Measurements from ENCODE around the gene AKR1B15. TPM values are rescaled to one million over a fixed set of nuclear protein-coding genes. Genes with fewer than 3 reads are reported as not detected.

Gene AKR1B15
- polyA plus RNA-seq, 1 of the 3 experiments (the other 2 are of a cell fraction), result not detected

DNA sequence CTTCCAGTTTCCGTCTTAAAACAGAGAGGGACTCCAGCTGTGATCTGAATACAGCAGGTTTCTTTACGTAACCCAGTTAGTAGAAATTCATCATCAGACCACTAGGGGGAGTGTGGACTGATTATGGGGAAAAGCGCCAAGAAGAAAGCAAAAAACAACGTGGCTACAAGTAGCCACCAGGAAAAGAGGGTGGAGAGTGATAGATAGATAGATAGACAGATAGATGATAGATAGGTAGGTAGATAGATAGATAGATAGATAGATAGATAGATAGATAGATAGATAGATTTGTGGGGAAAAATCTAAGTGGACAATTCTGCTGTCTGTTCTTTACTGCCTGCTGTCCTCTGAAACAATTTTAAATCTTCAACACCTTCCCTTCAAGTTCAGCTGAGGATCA, 34.2 kb upstream of the AKR1B15 start:
- TF ChIP-seq ELF1 (IDR thresholded peaks at IDR 0.05), result no peak
- no peak for TF ChIP-seq FOXM1 (IDR thresholded peaks at IDR 0.05; ENCODE audit: low read depth)
- TF ChIP-seq NFIC (IDR thresholded peaks at IDR 0.05; ENCODE audit: borderline replicate concordance), result 0 out of 2 replicates have a peak, but pooled peaks have one; percentile 35
- 0 out of 2 replicates have a peak, but pooled peaks have one; percentile 52 for TF ChIP-seq MXI1 (IDR thresholded peaks at IDR 0.05; ENCODE audit: low read depth, low read length)
- no peak for TF ChIP-seq RCOR1 (IDR thresholded peaks at IDR 0.05; ENCODE audit: low read length)
- TF ChIP-seq SMC3 (IDR thresholded peaks at IDR 0.05; ENCODE audit: low read depth, low read length), result peak; percentile 82
- TF ChIP-seq FOXJ3 (CRISPR knock-in tag; IDR thresholded peaks at IDR 0.05), result no peak
- TF ChIP-seq, protein P1, sequence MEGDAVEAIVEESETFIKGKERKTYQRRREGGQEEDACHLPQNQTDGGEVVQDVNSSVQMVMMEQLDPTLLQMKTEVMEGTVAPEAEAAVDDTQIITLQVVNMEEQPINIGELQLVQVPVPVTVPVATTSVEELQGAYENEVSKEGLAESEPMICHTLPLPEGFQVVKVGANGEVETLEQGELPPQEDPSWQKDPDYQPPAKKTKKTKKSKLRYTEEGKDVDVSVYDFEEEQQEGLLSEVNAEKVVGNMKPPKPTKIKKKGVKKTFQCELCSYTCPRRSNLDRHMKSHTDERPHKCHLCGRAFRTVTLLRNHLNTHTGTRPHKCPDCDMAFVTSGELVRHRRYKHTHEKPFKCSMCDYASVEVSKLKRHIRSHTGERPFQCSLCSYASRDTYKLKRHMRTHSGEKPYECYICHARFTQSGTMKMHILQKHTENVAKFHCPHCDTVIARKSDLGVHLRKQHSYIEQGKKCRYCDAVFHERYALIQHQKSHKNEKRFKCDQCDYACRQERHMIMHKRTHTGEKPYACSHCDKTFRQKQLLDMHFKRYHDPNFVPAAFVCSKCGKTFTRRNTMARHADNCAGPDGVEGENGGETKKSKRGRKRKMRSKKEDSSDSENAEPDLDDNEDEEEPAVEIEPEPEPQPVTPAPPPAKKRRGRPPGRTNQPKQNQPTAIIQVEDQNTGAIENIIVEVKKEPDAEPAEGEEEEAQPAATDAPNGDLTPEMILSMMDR (IDR thresholded peaks at IDR 0.05), result peak; percentile 98
- TF ChIP-seq, protein P2, sequence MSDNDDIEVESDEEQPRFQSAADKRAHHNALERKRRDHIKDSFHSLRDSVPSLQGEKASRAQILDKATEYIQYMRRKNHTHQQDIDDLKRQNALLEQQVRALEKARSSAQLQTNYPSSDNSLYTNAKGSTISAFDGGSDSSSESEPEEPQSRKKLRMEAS (IDR thresholded peaks at IDR 0.05; ENCODE audit: low read depth), result peak; percentile 41; the same call in 1 of the 2 replicates
- TF ChIP-seq RAD21 (IDR thresholded peaks at IDR 0.05; ENCODE audit: low read length), result peak; percentile 66
- H3K9me3 ChIP-seq, result no peaks in the 10 kb centered on the region
- H3K9ac ChIP-seq, result no peak overlapping the region
- H3K4me2 ChIP-seq, result 0 out of 2 replicates have a peak overlapping the region, but pooled peaks have one; percentile 14
- no peaks in the 10 kb centered on the region for H3K36me3 ChIP-seq (replicated peaks in 1 of 2; ENCODE audit: control insufficient read depth in 1 of 2, insufficient read depth in 2 of 2, low read length in 1 of 2)
- peak; percentile 68 for DNase-seq
- ChIA-PET POLR2A (no interaction called here), CTCF (interaction anchor here (0.6 to 9.5 kb wide), 66 partner anchors 8 to 644 kb away, joined by 3 to 154 read pairs (median 6); partner anchors contain the start of genes AKR1B1, AKR1B10, AKR1B15 and BPGM)
- H3K27ac ChIP-seq (ENCODE audit: low read depth in 2 of 2, low read length in 1 of 2), result no peak overlapping the region
- H3K4me3 ChIP-seq (ENCODE audit: low read depth in 2 of 2, low read length in 1 of 2), result no peak overlapping the region
- no peaks in the 10 kb centered on the region for H3K9me2 ChIP-seq
- 4% methylated on average over 4 of the region's 4 CpGs for WGBS (ENCODE audit: low lambda C conversion rate)
- H4K20me1 ChIP-seq (ENCODE audit: insufficient read depth), result no peaks in the 10 kb centered on the region
- H3K27me3 ChIP-seq (ENCODE audit: insufficient read depth), result 0 out of 2 replicates have a peak, but pooled peaks cover 16% of the 10 kb centered on the region
- H3K4me1 ChIP-seq (ENCODE audit: control insufficient read depth in 1 of 2, insufficient read depth in 2 of 2, low read depth in 1 of 2, low read length in 1 of 2), result peaks cover 0 to 6% of the 10 kb centered on the region in 2 experiments; a peak in 1 of 4 replicates
- peaks cover 9% of the 10 kb centered on the region for H3F3A ChIP-seq (replicated peaks; ENCODE audit: insufficient read depth)
- no peaks in the 10 kb centered on the region for H3K79me2 ChIP-seq (ENCODE audit: insufficient read depth)
- H2AFZ ChIP-seq (ENCODE audit: low read depth), result no peak overlapping the region

DNA sequence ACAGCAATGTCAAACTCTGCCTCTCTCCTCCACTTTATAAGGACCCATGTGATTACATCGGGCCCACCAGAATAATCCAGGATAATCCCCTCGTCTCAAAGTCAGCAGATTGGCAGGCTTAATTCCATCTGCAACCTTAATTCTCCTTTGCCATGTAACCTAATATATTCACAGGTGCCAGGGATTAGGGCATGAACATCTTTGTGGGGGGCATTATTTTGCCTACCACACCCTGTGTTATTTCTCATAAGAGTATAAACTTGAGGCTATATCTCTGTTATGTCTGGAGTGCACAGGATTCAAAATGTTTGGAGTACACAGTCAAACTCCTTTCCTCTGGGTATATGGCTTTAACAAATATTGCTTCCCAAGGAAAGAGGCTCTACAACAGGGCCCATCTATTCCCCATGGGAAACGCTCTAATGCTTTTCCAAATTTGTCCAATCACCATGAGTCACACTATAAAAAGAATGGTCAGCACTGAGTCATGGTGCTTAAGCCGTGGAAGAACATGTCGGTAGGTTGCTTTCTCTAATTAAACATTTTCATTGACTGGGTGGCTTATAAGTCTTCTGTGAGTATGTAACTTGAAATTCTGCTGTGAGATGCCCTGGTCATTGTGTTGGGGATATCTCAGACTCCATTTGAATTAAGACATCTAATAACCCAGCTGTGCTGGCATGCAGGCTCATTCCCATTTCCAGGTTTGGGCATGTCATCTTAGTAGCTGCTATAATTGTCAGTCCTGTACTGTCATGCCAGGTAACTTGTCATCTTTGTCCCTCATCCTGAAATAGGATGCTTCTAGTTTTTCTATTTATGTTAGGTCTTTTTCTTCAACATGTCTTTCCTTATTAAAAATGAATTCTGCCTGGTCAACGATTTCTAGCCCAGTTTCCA, 33.1 kb upstream of the AKR1B15 start:
- TF ChIP-seq GATA2 (CRISPR knock-in tag; IDR thresholded peaks at IDR 0.05), result no peak
- TF ChIP-seq NRF1 (IDR thresholded peaks at IDR 0.05; ENCODE audit: low read depth, low read length), result no peak
- 0 out of 2 replicates have a peak, but pooled peaks have one; percentile 7 for TF ChIP-seq TCF12 (IDR thresholded peaks at IDR 0.05)
- peak; percentile 62 for TF ChIP-seq JUND (IDR thresholded peaks at IDR 0.05)
- peak; percentile 83; the same call in 1 of the 2 replicates for TF ChIP-seq FOSL2 (IDR thresholded peaks at IDR 0.05; ENCODE audit: borderline replicate concordance, low read depth)
- ChIA-PET CTCF (interaction anchor here (0.8 to 9.5 kb wide), 20 partner anchors 9 to 92 kb away, joined by 3 to 154 read pairs (median 11); partner anchors contain the start of genes AKR1B1 and AKR1B10), POLR2A (no interaction called here)
- peaks cover 9% of the 10 kb centered on the region for H3F3A ChIP-seq (replicated peaks; ENCODE audit: insufficient read depth)
- peak overlapping the region; percentile 37 for H2AFZ ChIP-seq (ENCODE audit: low read depth)
- peak overlapping the region; percentile 16 for H3K4me2 ChIP-seq
- H3K4me3 ChIP-seq (ENCODE audit: low read depth in 2 of 2, low read length in 1 of 2), result no peak overlapping the region; a peak in 1 of 4 replicates
- H3K36me3 ChIP-seq (replicated peaks in 1 of 2; ENCODE audit: control insufficient read depth in 1 of 2, insufficient read depth in 2 of 2, low read length in 1 of 2), result no peaks in the 10 kb centered on the region
- peaks cover 0 to 6% of the 10 kb centered on the region in 2 experiments; a peak in 1 of 4 replicates for H3K4me1 ChIP-seq (ENCODE audit: control insufficient read depth in 1 of 2, insufficient read depth in 2 of 2, low read depth in 1 of 2, low read length in 1 of 2)
- peak overlapping the region in 1 of 2 experiments; percentile 73; a peak in 2 of 4 replicates for H3K27ac ChIP-seq (ENCODE audit: low read depth in 2 of 2, low read length in 1 of 2)
- H3K9me3 ChIP-seq, result no peaks in the 10 kb centered on the region
- H3K79me2 ChIP-seq (ENCODE audit: insufficient read depth), result no peaks in the 10 kb centered on the region
- DNase-seq, result no peak
- WGBS (ENCODE audit: low lambda C conversion rate), result 18% methylated on average over 6 of the region's 6 CpGs
- H4K20me1 ChIP-seq (ENCODE audit: insufficient read depth), result no peaks in the 10 kb centered on the region
- H3K27me3 ChIP-seq (ENCODE audit: insufficient read depth), result 0 out of 2 replicates have a peak, but pooled peaks cover 10% of the 10 kb centered on the region
- H3K9ac ChIP-seq, result no peak overlapping the region
- H3K9me2 ChIP-seq, result no peaks in the 10 kb centered on the region

Data from SK-N-SH (cell line).